ENCODE data around the gene IL1R2.

DNA sequence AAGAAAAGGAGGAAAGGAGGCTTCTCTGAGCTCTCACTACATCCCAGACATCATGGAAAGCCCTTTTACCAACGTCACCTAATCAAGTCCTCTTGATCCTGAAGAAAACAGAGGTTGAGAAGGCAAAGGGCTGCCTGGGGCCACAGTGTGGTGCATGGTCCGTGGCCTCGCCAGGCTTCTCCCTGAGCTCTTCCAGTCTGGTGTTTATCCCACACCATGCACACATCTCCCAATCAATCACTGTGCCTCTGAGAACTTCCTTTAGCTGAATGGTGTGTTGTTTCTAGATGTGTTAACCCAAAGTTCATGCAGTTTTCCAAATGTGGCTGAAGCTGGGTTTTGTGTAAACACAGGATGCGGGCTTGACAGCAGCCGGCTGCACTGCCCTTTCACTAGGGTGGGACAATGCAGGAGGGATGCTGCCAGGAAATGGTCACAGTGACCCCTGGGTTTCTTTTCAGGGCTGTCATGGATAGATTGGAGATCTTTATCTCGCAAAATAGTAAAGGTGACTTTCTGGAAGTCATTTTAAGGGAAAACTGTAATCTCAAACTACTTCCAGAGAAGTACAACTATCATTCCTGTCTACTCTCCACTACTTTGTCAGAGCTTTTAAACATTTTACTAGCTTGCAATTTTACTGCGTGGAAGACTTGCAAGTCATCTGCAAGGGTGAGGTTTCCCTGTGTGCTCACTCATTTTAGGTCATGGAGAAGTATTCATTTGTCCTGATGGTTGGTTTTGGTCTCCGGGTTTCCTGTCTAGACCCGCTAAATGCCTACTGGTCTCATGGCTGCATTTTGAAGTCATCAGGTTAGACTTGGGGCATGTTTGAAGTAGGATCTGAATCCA lies 54.6 kb downstream of the IL1R2 start:
- TF ChIP-seq, protein P1, sequence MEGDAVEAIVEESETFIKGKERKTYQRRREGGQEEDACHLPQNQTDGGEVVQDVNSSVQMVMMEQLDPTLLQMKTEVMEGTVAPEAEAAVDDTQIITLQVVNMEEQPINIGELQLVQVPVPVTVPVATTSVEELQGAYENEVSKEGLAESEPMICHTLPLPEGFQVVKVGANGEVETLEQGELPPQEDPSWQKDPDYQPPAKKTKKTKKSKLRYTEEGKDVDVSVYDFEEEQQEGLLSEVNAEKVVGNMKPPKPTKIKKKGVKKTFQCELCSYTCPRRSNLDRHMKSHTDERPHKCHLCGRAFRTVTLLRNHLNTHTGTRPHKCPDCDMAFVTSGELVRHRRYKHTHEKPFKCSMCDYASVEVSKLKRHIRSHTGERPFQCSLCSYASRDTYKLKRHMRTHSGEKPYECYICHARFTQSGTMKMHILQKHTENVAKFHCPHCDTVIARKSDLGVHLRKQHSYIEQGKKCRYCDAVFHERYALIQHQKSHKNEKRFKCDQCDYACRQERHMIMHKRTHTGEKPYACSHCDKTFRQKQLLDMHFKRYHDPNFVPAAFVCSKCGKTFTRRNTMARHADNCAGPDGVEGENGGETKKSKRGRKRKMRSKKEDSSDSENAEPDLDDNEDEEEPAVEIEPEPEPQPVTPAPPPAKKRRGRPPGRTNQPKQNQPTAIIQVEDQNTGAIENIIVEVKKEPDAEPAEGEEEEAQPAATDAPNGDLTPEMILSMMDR (IDR thresholded peaks at IDR 0.05), result no peak
- TF ChIP-seq POLR2A (IDR thresholded peaks at IDR 0.05), result no peak

Measured in Peyer's patch (tissue), 4 donors.